DOHH2 (cell line): ENCODE results near the gene CCDC51.
A peak's percentile ranks its signal among the peaks of the same experiment; 100 is the strongest.
"Not testable (repeated sequence)": the region's sequence is repeated elsewhere in the genome, so short reads cannot be mapped to it uniquely, and the experiment has no call there.

Source experiments
- H3F3A ChIP-seq: fragments of 200-600 bp; sonication (generic), shearing (Covaris generic); 2 replicates; pipeline ENCODE4 v1.6.0; 2016; ENCODE audit warnings: antibody characterized with exemption, mild to moderate bottlenecking; ENCODE audit not compliant: control insufficient read depth, insufficient read depth
- H3K27ac ChIP-seq: fragments of 200-600 bp; sonication (generic); 2 replicates; pipeline ENCODE4 v1.5.1; 2014; ENCODE audit warnings: low read depth, mild to moderate bottlenecking, low read length, moderate library complexity
- H3K27me3 ChIP-seq: fragments of 200-600 bp; sonication (generic); 2 replicates; pipeline ENCODE4 v1.6.1; 2014; ENCODE audit warnings: mild to moderate bottlenecking, low read length, mixed read lengths; ENCODE audit not compliant: control insufficient read depth
- H3K36me3 ChIP-seq: fragments of 200-600 bp; sonication (generic); 2 replicates; pipeline ENCODE4 v1.6.1; 2014; ENCODE audit warnings: mild to moderate bottlenecking, low read length, moderate library complexity, mixed read lengths; ENCODE audit not compliant: control insufficient read depth
- H3K4me1 ChIP-seq: fragments of 200-600 bp; sonication (generic); 2 replicates; pipeline ENCODE4 v1.6.1; 2014; ENCODE audit warnings: mild to moderate bottlenecking, low read length, mixed read lengths; ENCODE audit not compliant: control insufficient read depth
- H3K4me2 ChIP-seq: fragments of 200-600 bp; sonication (generic); 2 replicates; pipeline ENCODE4 v1.6.0; 2014; ENCODE audit warnings: mild to moderate bottlenecking, low read length, moderate library complexity
- H3K4me3 ChIP-seq: fragments of 200-600 bp; sonication (generic); 2 replicates; pipeline ENCODE4 v1.5.1; 2014; ENCODE audit warnings: mild to moderate bottlenecking, low read length, mixed read lengths
- H3K79me2 ChIP-seq: fragments of 200-600 bp; sonication (generic); 2 replicates; pipeline ENCODE4 v1.6.1; 2014; ENCODE audit warnings: mild to moderate bottlenecking, low read length, mixed read lengths; ENCODE audit not compliant: control insufficient read depth
- H3K9me2 ChIP-seq: fragments of 200-600 bp; sonication (generic); replicated peaks from 2 replicates; pipeline ENCODE4 v1.6.1; 2014; ENCODE audit warnings: mild to moderate bottlenecking, low read length, mixed read lengths; ENCODE audit not compliant: control insufficient read depth
- H3K9me3 ChIP-seq: fragments of 200-600 bp; sonication (generic); 2 replicates; pipeline ENCODE4 v1.6.1; 2014; ENCODE audit warnings: antibody characterized with exemption, low read length, mixed read lengths; ENCODE audit not compliant: control insufficient read depth, insufficient read depth
- H4K20me1 ChIP-seq: fragments of 200-600 bp; sonication (generic); 2 replicates; pipeline ENCODE4 v1.6.0; 2014; ENCODE audit warnings: low read depth, mild to moderate bottlenecking, antibody characterized with exemption, low read length, moderate library complexity; ENCODE audit not compliant: control insufficient read depth, insufficient read depth
- EZH2phosphoT487 ChIP-seq: fragments of 200-600 bp; sonication (generic); IDR thresholded peaks from 2 replicates; pipeline ENCODE4 v1.6.1; 2017; ENCODE audit warnings: borderline replicate concordance, mild to moderate bottlenecking, antibody characterized with exemption, low read length, moderate library complexity, mixed read lengths
- TF ChIP-seq, protein P1 (sequence below): fragments of 200-600 bp; sonication (generic); IDR thresholded peaks from one replicate; pipeline ENCODE4 v1.5.1; 2014; ENCODE audit warnings: antibody characterized with exemption, mild to moderate bottlenecking, low read depth, low read length; ENCODE audit not compliant: poor library complexity, severe bottlenecking

Gene CCDC51

DNA sequence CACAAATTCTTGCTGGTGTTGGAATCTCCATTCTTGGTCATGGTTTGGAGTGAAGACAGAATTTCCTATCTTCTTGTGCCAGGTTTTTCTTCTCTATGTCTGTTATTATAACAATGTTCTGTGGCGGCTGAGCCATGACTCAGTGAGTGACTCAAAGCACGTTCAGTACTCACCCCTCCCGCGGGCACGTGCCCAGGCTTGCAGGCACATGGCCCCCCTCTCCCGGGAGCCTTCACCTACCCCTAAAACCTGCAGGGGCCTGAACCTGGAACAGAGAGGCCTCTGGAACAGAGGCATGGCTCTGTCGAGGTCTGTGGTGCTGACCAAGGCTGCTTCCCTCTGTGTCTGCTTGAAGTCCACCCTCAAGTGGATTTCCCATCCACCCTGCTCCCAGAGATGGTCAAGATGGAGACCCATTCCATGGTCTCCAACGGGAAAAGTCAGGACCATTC, 37.6 kb downstream of the CCDC51 start:
- H3K79me2 ChIP-seq, result no peaks in the 10 kb centered on the region
- H3K4me3 ChIP-seq, result no peak overlapping the region
- H3K9me2 ChIP-seq, result no peaks in the 10 kb centered on the region
- no peak overlapping the region for H3K4me2 ChIP-seq
- H3K27ac ChIP-seq, result no peak overlapping the region
- no peak for TF ChIP-seq EZH2phosphoT487
- TF ChIP-seq, protein P1, sequence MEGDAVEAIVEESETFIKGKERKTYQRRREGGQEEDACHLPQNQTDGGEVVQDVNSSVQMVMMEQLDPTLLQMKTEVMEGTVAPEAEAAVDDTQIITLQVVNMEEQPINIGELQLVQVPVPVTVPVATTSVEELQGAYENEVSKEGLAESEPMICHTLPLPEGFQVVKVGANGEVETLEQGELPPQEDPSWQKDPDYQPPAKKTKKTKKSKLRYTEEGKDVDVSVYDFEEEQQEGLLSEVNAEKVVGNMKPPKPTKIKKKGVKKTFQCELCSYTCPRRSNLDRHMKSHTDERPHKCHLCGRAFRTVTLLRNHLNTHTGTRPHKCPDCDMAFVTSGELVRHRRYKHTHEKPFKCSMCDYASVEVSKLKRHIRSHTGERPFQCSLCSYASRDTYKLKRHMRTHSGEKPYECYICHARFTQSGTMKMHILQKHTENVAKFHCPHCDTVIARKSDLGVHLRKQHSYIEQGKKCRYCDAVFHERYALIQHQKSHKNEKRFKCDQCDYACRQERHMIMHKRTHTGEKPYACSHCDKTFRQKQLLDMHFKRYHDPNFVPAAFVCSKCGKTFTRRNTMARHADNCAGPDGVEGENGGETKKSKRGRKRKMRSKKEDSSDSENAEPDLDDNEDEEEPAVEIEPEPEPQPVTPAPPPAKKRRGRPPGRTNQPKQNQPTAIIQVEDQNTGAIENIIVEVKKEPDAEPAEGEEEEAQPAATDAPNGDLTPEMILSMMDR, result no peak
- H3K9me3 ChIP-seq, result no peaks in the 10 kb centered on the region
- H3K4me1 ChIP-seq, result no peaks in the 10 kb centered on the region
- H3K27me3 ChIP-seq, result no peaks in the 10 kb centered on the region
- no peaks in the 10 kb centered on the region for H4K20me1 ChIP-seq
- no peaks in the 10 kb centered on the region for H3K36me3 ChIP-seq
- no peaks in the 10 kb centered on the region for H3F3A ChIP-seq

DNA sequence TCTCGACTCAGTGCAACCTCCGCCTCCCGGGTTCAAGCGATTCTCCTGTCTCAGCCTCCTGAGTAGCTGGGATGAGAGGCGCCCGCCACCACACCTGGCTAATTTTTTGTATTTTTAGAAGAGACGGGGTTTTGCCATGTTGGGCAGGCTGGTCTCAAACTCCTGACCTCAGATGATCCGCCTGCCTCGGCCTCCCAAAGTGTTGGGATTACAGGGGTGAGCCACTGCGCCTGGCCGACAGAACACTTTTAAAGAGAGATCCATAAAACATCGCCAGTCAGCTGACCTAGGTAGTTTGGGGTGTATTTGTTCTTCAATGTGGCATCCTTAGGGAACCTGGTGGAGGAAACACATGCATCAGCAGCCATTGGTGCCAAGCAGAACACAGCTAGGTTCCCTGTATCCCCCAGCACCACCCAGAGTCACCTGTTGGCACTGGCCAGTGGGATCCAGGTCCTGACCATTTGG, 38.5 kb downstream of the CCDC51 start:
- H3K27ac ChIP-seq, H3K79me2 ChIP-seq, H4K20me1 ChIP-seq, H3K4me3 ChIP-seq, H3K27me3 ChIP-seq, H3K9me3 ChIP-seq, H3K4me1 ChIP-seq, H3K36me3 ChIP-seq, H3K4me2 ChIP-seq, H3F3A ChIP-seq, H3K9me2 ChIP-seq: not testable (repeated sequence)

DNA sequence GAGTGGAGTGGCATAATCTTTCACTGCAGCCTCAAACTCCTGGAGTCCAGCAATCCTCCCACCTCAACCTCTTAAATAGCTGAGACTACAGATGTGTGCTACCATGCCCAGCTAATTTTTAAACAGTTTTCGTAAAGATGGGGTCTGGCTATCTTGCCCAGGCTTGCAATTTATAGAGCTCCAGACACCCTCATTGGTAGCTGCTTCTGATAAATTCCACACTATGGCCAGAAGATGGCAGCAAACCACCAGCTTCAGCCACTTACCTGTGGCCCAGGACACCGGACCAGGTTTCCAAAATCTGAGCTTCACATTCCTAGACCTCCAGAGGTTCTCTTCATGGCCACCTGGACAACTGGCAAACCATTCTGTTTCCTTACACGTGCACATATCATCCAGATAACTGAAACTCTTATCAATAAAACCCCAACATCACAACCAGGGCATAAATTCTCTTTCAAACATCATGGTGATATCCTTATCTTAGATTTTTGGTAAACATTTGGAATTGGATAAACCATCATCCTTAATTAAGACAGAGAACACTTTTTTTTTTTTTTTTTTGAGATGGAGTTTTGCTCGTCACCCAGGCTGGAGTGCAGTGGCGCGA, 39.0 kb downstream of the CCDC51 start:
- TF ChIP-seq EZH2phosphoT487, result no peak
- TF ChIP-seq, protein P1, result peak; percentile 83
- Histone ChIP-seq H4K20me1 (no peaks in the 10 kb centered on the region), H3K79me2 (no peaks in the 10 kb centered on the region), H3K9me3 (no peaks in the 10 kb centered on the region), H3K9me2 (no peaks in the 10 kb centered on the region), H3F3A (no peaks in the 10 kb centered on the region), H3K4me2 (no peak overlapping the region), H3K4me3 (no peak overlapping the region), H3K4me1 (no peaks in the 10 kb centered on the region), H3K27me3 (no peaks in the 10 kb centered on the region), H3K36me3 (no peaks in the 10 kb centered on the region), H3K27ac (no peak overlapping the region)

DNA sequence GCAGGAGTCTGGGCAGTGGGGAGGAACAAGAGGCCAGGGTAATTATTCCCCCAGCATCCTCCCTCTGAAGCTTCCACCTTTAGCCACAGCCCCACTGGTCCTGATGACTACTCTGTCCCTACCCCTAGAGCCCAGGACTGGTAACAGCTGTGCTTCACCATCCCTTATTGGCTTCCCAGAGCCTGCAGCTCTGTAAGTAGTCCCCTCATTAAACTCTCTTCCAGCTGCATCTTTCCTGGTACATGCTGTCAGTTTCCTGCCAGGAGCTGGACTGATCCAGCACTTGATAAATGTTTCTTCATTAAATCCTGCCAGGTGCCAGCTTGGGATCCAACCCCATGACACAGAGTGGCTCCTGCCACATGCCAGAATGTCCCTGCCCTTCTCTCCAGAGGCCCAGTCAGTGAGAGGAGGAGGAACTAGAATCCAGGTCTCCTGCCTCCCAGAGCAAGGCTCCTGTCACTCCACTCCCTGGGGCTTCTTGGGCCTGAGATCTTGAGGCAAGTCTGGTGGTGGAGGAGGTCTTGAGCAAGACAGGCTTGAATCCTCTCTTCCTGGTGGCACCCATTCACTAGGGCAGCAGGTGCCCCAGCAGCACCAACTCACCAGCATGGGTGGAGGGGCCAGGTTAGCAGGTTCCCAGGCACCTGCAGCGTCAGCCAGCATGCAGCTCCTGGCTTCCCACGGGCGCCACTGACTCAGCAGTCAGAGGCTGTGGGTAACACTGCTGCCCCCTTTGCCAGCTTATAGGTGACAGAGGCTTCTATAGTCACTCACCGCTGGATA, 40.3 kb downstream of the CCDC51 start:
- Histone ChIP-seq H4K20me1 (no peaks in the 10 kb centered on the region), H3F3A (no peaks in the 10 kb centered on the region), H3K4me2 (no peak overlapping the region), H3K9me3 (no peaks in the 10 kb centered on the region), H3K4me3 (no peak overlapping the region), H3K9me2 (no peaks in the 10 kb centered on the region), H3K4me1 (no peaks in the 10 kb centered on the region), H3K27ac (no peak overlapping the region), H3K79me2 (no peaks in the 10 kb centered on the region), H3K36me3 (no peaks in the 10 kb centered on the region), H3K27me3 (peaks cover 3% of the 10 kb centered on the region; the same call in 1 of the 2 replicates)
- no peak for TF ChIP-seq EZH2phosphoT487
- TF ChIP-seq, protein P1, result no peak
